ENCODE results near the gene MITF.

- no peak for TF ChIP-seq POLR2A (IDR thresholded peaks at IDR 0.05)
- TF ChIP-seq POLR2AphosphoS5 (IDR thresholded peaks at IDR 0.05): no peak
- no peak for TF ChIP-seq CTCF (IDR thresholded peaks at IDR 0.05)
- TF ChIP-seq EP300 (IDR thresholded peaks at IDR 0.05): no peak
Observed at GRCh38 chr3:69926385-69926784, 187.1 kb downstream of the MITF start.

Data from suprapubic skin (tissue), 4 donors.